ENCODE data around the gene CEP85L.

CEP85L gene

DNA sequence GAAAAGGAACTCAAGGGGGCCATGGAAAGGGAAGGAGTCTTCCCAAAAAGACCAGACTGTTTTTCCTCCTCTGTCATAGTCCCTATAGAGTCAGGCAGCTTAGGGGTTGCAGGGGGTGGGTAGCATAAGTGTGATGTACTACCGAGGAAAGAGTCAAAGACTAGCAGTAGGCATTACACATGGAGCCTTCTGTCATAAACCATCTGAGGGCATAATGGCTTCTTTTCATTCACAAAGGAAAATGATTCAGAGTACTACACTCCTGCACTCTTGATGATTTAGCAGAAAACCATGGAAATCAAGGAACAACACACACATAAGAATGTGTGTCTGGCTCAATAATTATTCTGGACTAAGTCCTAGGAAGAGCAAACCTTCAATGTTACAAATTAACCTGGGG is 88.4 kb downstream of the CEP85L start:
- no peaks in the 10 kb centered on the region for H3K36me3 ChIP-seq (ENCODE audit: control insufficient read depth, insufficient read depth, low read length)
- no peak overlapping the region for H3K18ac ChIP-seq (ENCODE audit: low read length)
- no peak overlapping the region for H3K4me3 ChIP-seq (ENCODE audit: low read length)
- H3K27ac ChIP-seq (ENCODE audit: low read depth, low read length) = no peak overlapping the region
- H3K9ac ChIP-seq (ENCODE audit: low read length) = no peak overlapping the region
- no peak overlapping the region for H2BK15ac ChIP-seq (replicated peaks; ENCODE audit: low read depth)
- H2AK5ac ChIP-seq (ENCODE audit: low read length) = no peak overlapping the region
- H4K5ac ChIP-seq (ENCODE audit: low read length) = no peak overlapping the region
- H3K56ac ChIP-seq (ENCODE audit: low read length) = no peak overlapping the region
- H3K79me2 ChIP-seq (ENCODE audit: control insufficient read depth, insufficient read depth, low read length) = no peaks in the 10 kb centered on the region
- H4K8ac ChIP-seq (ENCODE audit: low read depth, low read length) = no peak overlapping the region
- no peak for DNase-seq
- no CpG with 5 or more reads among the region's 1 CpG for WGBS (ENCODE audit: extremely low coverage, insufficient coverage, low lambda C conversion rate)
- no peak overlapping the region for H3K4me2 ChIP-seq (ENCODE audit: low read length)
- H3K23ac ChIP-seq (ENCODE audit: low read length) = no peak overlapping the region
- H3K79me1 ChIP-seq (ENCODE audit: low read length) = no peaks in the 10 kb centered on the region
- H3K4me1 ChIP-seq (ENCODE audit: control insufficient read depth, low read depth, low read length) = no peaks in the 10 kb centered on the region
- H3K27me3 ChIP-seq (ENCODE audit: insufficient read depth, low read length, poor library complexity) = no peaks in the 10 kb centered on the region
- no peak overlapping the region for H3K4ac ChIP-seq (ENCODE audit: low read depth, low read length)
- H2BK5ac ChIP-seq (ENCODE audit: low read length) = no peak overlapping the region
- H2BK120ac ChIP-seq (ENCODE audit: low read depth, low read length) = no peak overlapping the region

DNA sequence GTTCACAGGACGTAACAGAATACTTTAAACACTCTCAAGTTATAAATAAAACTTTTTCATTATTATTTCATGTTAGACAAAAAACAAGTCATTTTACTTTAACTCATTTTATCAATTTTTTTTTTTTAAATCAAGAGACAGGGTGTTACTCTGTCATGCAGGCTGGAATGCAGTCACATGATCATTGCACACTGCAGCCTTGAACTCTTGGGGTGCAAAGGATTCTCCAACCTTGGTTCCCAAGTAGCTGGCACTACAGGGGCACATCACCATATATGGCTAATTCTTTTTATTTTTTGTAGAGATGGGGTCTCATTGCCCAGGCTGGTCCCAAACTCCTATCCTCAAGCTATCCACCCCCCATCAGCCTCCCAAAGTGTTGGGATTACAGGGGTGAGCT is 89.1 kb downstream of the CEP85L start:
- Histone ChIP-seq H4K5ac (ENCODE audit: low read length) (no peak overlapping the region), H2BK15ac (replicated peaks; ENCODE audit: low read depth) (no peak overlapping the region), H3K27ac (ENCODE audit: low read depth, low read length) (no peak overlapping the region), H2BK120ac (ENCODE audit: low read depth, low read length) (no peak overlapping the region), H3K4me3 (ENCODE audit: low read length) (no peak overlapping the region), H3K23ac (ENCODE audit: low read length) (no peak overlapping the region), H3K4ac (ENCODE audit: low read depth, low read length) (no peak overlapping the region), H3K9ac (ENCODE audit: low read length) (no peak overlapping the region), H2BK5ac (ENCODE audit: low read length) (no peak overlapping the region), H4K8ac (ENCODE audit: low read depth, low read length) (no peak overlapping the region), H3K18ac (ENCODE audit: low read length) (no peak overlapping the region), H2AK5ac (ENCODE audit: low read length) (no peak overlapping the region), H3K4me1 (ENCODE audit: control insufficient read depth, low read depth, low read length) (no peaks in the 10 kb centered on the region), H3K4me2 (ENCODE audit: low read length) (no peak overlapping the region), H3K79me2 (ENCODE audit: control insufficient read depth, insufficient read depth, low read length) (no peaks in the 10 kb centered on the region), H3K27me3 (ENCODE audit: insufficient read depth, low read length, poor library complexity) (no peaks in the 10 kb centered on the region), H3K79me1 (ENCODE audit: low read length) (no peaks in the 10 kb centered on the region), H3K56ac (ENCODE audit: low read length) (no peak overlapping the region), H3K36me3 (ENCODE audit: control insufficient read depth, insufficient read depth, low read length) (no peaks in the 10 kb centered on the region)
- no CpG with 5 or more reads among the region's 1 CpG for WGBS (ENCODE audit: extremely low coverage, insufficient coverage, low lambda C conversion rate)
- DNase-seq = no peak

DNA sequence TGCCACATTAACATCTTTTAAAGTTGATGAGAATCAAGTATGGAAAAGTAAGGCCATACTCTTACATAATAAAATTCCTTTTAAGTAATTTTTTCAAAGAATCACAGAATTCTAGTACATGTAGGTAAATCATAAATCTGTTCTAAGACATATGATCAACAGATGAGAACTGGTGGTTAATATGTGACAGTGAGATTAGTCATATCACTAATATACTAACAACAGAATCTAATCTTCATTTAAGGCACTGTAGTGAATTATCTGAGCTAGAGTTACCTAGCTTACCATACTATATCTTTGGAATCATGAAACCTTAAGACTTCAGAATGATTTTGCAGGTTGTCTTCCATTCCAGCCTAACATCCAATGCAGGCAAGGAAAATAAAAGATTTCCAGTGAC is 91.7 kb downstream of the CEP85L start:
- no peaks in the 10 kb centered on the region for H3K36me3 ChIP-seq (ENCODE audit: control insufficient read depth, insufficient read depth, low read length)
- H3K4me3 ChIP-seq (ENCODE audit: low read length) = no peak overlapping the region
- DNase-seq = no peak
- H3K4ac ChIP-seq (ENCODE audit: low read depth, low read length) = no peak overlapping the region
- no peak overlapping the region for H3K56ac ChIP-seq (ENCODE audit: low read length)
- no peaks in the 10 kb centered on the region for H3K79me1 ChIP-seq (ENCODE audit: low read length)
- no peak overlapping the region for H2BK120ac ChIP-seq (ENCODE audit: low read depth, low read length)
- no peak overlapping the region for H3K18ac ChIP-seq (ENCODE audit: low read length)
- H2BK15ac ChIP-seq (replicated peaks; ENCODE audit: low read depth) = no peak overlapping the region
- H2AK5ac ChIP-seq (ENCODE audit: low read length) = no peak overlapping the region
- no peaks in the 10 kb centered on the region for H3K27me3 ChIP-seq (ENCODE audit: insufficient read depth, low read length, poor library complexity)
- no peak overlapping the region for H3K9ac ChIP-seq (ENCODE audit: low read length)
- no peak overlapping the region for H4K5ac ChIP-seq (ENCODE audit: low read length)
- no peaks in the 10 kb centered on the region for H3K79me2 ChIP-seq (ENCODE audit: control insufficient read depth, insufficient read depth, low read length)
- H3K4me1 ChIP-seq (ENCODE audit: control insufficient read depth, low read depth, low read length) = no peaks in the 10 kb centered on the region
- H3K23ac ChIP-seq (ENCODE audit: low read length) = no peak overlapping the region
- no peak overlapping the region for H2BK5ac ChIP-seq (ENCODE audit: low read length)
- no peak overlapping the region for H3K4me2 ChIP-seq (ENCODE audit: low read length)
- H3K27ac ChIP-seq (ENCODE audit: low read depth, low read length) = no peak overlapping the region
- no peak overlapping the region for H4K8ac ChIP-seq (ENCODE audit: low read depth, low read length)

DNA sequence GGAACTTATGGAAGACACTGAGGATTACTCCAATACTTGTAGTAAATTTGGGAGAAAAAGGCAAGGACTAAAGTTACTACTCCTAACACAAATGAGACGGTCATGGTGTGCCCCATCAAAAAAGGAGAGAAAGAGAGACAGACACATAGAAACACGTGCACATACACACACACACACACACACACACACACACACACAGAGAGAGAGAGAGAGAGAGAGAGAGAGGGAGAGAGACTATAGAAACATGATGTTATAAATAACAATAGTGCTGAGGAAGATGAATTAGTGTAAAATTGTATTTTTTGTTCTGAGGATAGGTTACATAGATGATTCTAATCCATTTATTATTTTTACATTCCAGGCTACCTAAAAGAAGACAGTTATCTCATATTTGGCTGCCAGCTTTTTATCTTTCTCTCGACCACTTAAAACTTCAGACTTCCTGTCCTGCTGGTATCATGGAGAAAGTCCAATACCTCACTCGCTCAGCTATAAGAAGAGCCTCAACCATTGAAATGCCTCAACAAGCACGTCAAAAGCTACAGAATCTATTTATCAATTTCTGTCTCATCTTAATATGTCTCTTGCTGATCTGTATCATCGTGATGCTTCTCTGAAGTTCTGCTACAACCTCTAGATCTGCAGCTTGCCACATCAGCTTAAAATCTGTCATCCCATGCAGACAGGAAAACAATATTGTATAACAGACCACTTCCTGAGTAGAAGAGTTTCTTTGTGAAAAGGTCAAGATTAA is 92.8 kb downstream of the CEP85L start:
- Histone ChIP-seq H2AK5ac (ENCODE audit: low read length) (no peak overlapping the region), H2BK120ac (ENCODE audit: low read depth, low read length) (no peak overlapping the region), H3K4ac (ENCODE audit: low read depth, low read length) (no peak overlapping the region), H3K27ac (ENCODE audit: low read depth, low read length) (no peak overlapping the region), H3K4me2 (ENCODE audit: low read length) (no peak overlapping the region), H4K8ac (ENCODE audit: low read depth, low read length) (no peak overlapping the region), H3K79me1 (ENCODE audit: low read length) (no peaks in the 10 kb centered on the region), H3K9ac (ENCODE audit: low read length) (no peak overlapping the region), H3K23ac (ENCODE audit: low read length) (no peak overlapping the region), H2BK15ac (replicated peaks; ENCODE audit: low read depth) (no peak overlapping the region), H3K27me3 (ENCODE audit: insufficient read depth, low read length, poor library complexity) (no peaks in the 10 kb centered on the region), H4K5ac (ENCODE audit: low read length) (no peak overlapping the region), H3K4me3 (ENCODE audit: low read length) (no peak overlapping the region), H3K4me1 (ENCODE audit: control insufficient read depth, low read depth, low read length) (no peaks in the 10 kb centered on the region), H2BK5ac (ENCODE audit: low read length) (no peak overlapping the region), H3K36me3 (ENCODE audit: control insufficient read depth, insufficient read depth, low read length) (no peaks in the 10 kb centered on the region), H3K56ac (ENCODE audit: low read length) (no peak overlapping the region), H3K79me2 (ENCODE audit: control insufficient read depth, insufficient read depth, low read length) (no peaks in the 10 kb centered on the region), H3K18ac (ENCODE audit: low read length) (no peak overlapping the region)
- no peak for DNase-seq
- WGBS (ENCODE audit: extremely low coverage, insufficient coverage, low lambda C conversion rate) = no CpG with 5 or more reads among the region's 6 CpGs

DNA sequence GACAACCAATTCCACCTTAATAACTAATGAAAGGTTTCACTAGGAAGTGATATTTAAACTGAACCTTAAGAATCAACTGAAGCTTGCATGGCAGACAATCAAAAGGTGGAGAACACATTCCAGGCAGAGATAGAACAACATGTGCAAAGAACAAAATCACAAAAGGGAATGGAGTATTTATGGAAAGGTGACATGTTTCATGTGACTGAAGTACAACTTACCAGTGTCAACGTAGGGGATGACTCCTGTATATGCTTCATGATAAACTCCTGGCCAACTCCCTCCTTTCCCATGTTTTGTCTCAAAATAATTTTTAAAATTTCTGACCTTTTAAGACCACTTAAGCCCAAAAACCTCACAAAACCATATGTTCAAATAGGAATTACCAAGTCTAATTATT is 96.7 kb downstream of the CEP85L start:
- Histone ChIP-seq H3K4ac (ENCODE audit: low read depth, low read length) (no peak overlapping the region), H3K18ac (ENCODE audit: low read length) (no peak overlapping the region), H2BK120ac (ENCODE audit: low read depth, low read length) (no peak overlapping the region), H3K79me2 (ENCODE audit: control insufficient read depth, insufficient read depth, low read length) (no peaks in the 10 kb centered on the region), H3K4me1 (ENCODE audit: control insufficient read depth, low read depth, low read length) (no peaks in the 10 kb centered on the region), H3K27me3 (ENCODE audit: insufficient read depth, low read length, poor library complexity) (no peaks in the 10 kb centered on the region), H3K56ac (ENCODE audit: low read length) (no peak overlapping the region), H3K27ac (ENCODE audit: low read depth, low read length) (no peak overlapping the region), H2BK5ac (ENCODE audit: low read length) (no peak overlapping the region), H2BK15ac (replicated peaks; ENCODE audit: low read depth) (no peak overlapping the region), H2AK5ac (ENCODE audit: low read length) (no peak overlapping the region), H3K36me3 (ENCODE audit: control insufficient read depth, insufficient read depth, low read length) (no peaks in the 10 kb centered on the region), H4K5ac (ENCODE audit: low read length) (no peak overlapping the region), H3K4me2 (ENCODE audit: low read length) (no peak overlapping the region), H3K23ac (ENCODE audit: low read length) (no peak overlapping the region), H3K79me1 (ENCODE audit: low read length) (no peaks in the 10 kb centered on the region), H4K8ac (ENCODE audit: low read depth, low read length) (no peak overlapping the region), H3K9ac (ENCODE audit: low read length) (no peak overlapping the region), H3K4me3 (ENCODE audit: low read length) (no peak overlapping the region)
- WGBS (ENCODE audit: extremely low coverage, insufficient coverage, low lambda C conversion rate) = no CpG with 5 or more reads among the region's 1 CpG
- DNase-seq = no peak

DNA sequence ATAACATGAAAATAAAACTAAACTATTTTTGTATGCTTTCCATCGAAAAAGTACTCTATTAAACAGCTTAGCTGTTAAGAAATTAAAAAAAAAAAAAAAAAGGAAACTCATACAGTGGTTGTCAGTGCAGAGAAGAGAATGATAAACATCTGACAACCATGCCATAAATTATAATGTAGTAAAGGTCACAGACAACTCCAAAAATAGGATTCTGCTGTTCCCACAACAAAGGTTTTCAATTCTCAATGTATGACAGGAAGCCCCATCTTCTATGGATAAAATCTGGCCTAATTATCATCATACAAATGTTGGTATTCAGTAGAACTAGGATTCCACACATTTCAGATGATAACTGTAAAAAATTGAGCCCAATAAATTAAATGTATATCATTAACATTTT is 98.3 kb downstream of the CEP85L start:
- no peaks in the 10 kb centered on the region for H3K36me3 ChIP-seq (ENCODE audit: control insufficient read depth, insufficient read depth, low read length)
- WGBS (ENCODE audit: extremely low coverage, insufficient coverage, low lambda C conversion rate) = no CpG with 5 or more reads among the region's 1 CpG
- H2BK120ac ChIP-seq (ENCODE audit: low read depth, low read length) = no peak overlapping the region
- H3K18ac ChIP-seq (ENCODE audit: low read length) = no peak overlapping the region
- H3K79me1 ChIP-seq (ENCODE audit: low read length) = no peaks in the 10 kb centered on the region
- H2AK5ac ChIP-seq (ENCODE audit: low read length) = no peak overlapping the region
- H4K8ac ChIP-seq (ENCODE audit: low read depth, low read length) = no peak overlapping the region
- no peak overlapping the region for H3K56ac ChIP-seq (ENCODE audit: low read length)
- H3K23ac ChIP-seq (ENCODE audit: low read length) = no peak overlapping the region
- H2BK15ac ChIP-seq (replicated peaks; ENCODE audit: low read depth) = no peak overlapping the region
- H3K4me3 ChIP-seq (ENCODE audit: low read length) = no peak overlapping the region
- H3K4ac ChIP-seq (ENCODE audit: low read depth, low read length) = no peak overlapping the region
- DNase-seq = no peak
- H3K27ac ChIP-seq (ENCODE audit: low read depth, low read length) = no peak overlapping the region
- H4K5ac ChIP-seq (ENCODE audit: low read length) = no peak overlapping the region
- no peaks in the 10 kb centered on the region for H3K27me3 ChIP-seq (ENCODE audit: insufficient read depth, low read length, poor library complexity)
- H3K79me2 ChIP-seq (ENCODE audit: control insufficient read depth, insufficient read depth, low read length) = no peaks in the 10 kb centered on the region
- H3K9ac ChIP-seq (ENCODE audit: low read length) = no peak overlapping the region
- H2BK5ac ChIP-seq (ENCODE audit: low read length) = no peak overlapping the region
- no peaks in the 10 kb centered on the region for H3K4me1 ChIP-seq (ENCODE audit: control insufficient read depth, low read depth, low read length)
- no peak overlapping the region for H3K4me2 ChIP-seq (ENCODE audit: low read length)
